GM12878 (cell line): ENCODE data around the gene MLIP. TPM values are rescaled to one million over a fixed set of nuclear protein-coding genes. Genes with fewer than 3 reads are reported as not detected.

Source experiments
- ATAC-seq: fragments of 200-7000 bp; cut with Tn5 transposase; 3 replicates; pipeline ENCODE4 v1.9.1; 2020; ENCODE audit warnings: mild to moderate bottlenecking, moderate library complexity
- BruUV-seq: library from RNA; stranded (reverse); fragments of 400-500 nt; replicated peaks from 2 replicates; lab custom pipeline; 2021; lab: Mats Ljungman, UMichigan
- CTCF ChIA-PET: fragments of 300-600 bp; sonication (Branson Sonifier 250); formaldehyde crosslinking; extraction: SDS; loops from one replicate; lab custom pipeline; 2021; ENCODE audit warnings: inconsistent platforms; lab: Yijun Ruan, JAX
- POLR2A ChIA-PET: fragments of 350-600 bp; formaldehyde crosslinking; extraction: SDS; loops from one replicate; lab custom pipeline; 2021; ENCODE audit warnings: inconsistent platforms; lab: Charles Lee
- RAD21 ChIA-PET: fragments of 300-600 bp; sonication (Branson Sonifier 250); formaldehyde crosslinking; loops from one replicate; lab custom pipeline; 2023; ENCODE audit warnings: antibody characterized with exemption; ENCODE audit not compliant: unreplicated experiment; lab: Charles Lee
- SMC1A ChIA-PET: fragments of 300-600 bp; sonication (Branson Sonifier 250); formaldehyde crosslinking; loops from one replicate; lab custom pipeline; 2023; ENCODE audit not compliant: unreplicated experiment, uncharacterized antibody; lab: Charles Lee
- DNase-seq: peaks from one replicate; pipeline ENCODE4 v3.0.0-alpha.2; 2011; ENCODE audit warnings: low read depth, low spot score
- FAIRE-seq: peaks from 3 replicates; lab custom pipeline; 2011; peaks lifted over from hg19 to GRCh38; lab: Jason Lieb, UNC
- H2AFZ ChIP-seq: 2 replicates; pipeline ENCODE4 v1.6.0; 2011; ENCODE audit warnings: low read depth, low read length, control low read depth; ENCODE audit not compliant: control insufficient read depth
- H3K27ac ChIP-seq: 2 replicates; pipeline ENCODE4 v1.5.1; 2011; ENCODE audit warnings: control low read depth; ENCODE audit not compliant: control insufficient read depth, insufficient read depth
- H3K27me3 ChIP-seq, 2 experiments: replicated peaks in 1 of 2; 2 replicates each; pipeline versions ENCODE4 v1.6.0 to v1.6.1; 2011; ENCODE audit warnings: low read length in 1 of 2; ENCODE audit not compliant: control insufficient read depth in 2 of 2, insufficient read depth in 2 of 2
- H3K36me3 ChIP-seq, 2 experiments: 2 replicates each; pipeline ENCODE4 v1.5.1; 2011; ENCODE audit warnings: low read length in 1 of 2; ENCODE audit not compliant: control insufficient read depth in 2 of 2, insufficient read depth in 2 of 2
- H3K4me1 ChIP-seq: 2 replicates; pipeline ENCODE4 v1.6.1; 2011; ENCODE audit warnings: mild to moderate bottlenecking, low read length, moderate library complexity, mixed read lengths; ENCODE audit not compliant: control insufficient read depth, insufficient read depth
- H3K4me2 ChIP-seq: 2 replicates; pipeline ENCODE4 v1.6.0; 2011; ENCODE audit warnings: control low read depth; ENCODE audit not compliant: control insufficient read depth, insufficient read depth
- H3K4me3 ChIP-seq: fragments of 200-600 bp; sonication (generic); 2 replicates; pipeline ENCODE4 v1.5.1; 2016
- H3K79me2 ChIP-seq: 2 replicates; pipeline ENCODE4 v1.6.0; 2011; ENCODE audit warnings: low read length; ENCODE audit not compliant: control insufficient read depth, insufficient read depth
- H3K9ac ChIP-seq: 2 replicates; pipeline ENCODE4 v1.8.0; 2011; ENCODE audit warnings: low read length, control low read depth, mixed read lengths; ENCODE audit not compliant: control insufficient read depth, insufficient read depth
- H3K9me3 ChIP-seq: replicated peaks from 3 replicates; pipeline ENCODE4 v1.5.1; 2011; ENCODE audit warnings: mild to moderate bottlenecking, low read length; ENCODE audit not compliant: control insufficient read depth, insufficient read depth
- H4K20me1 ChIP-seq: 2 replicates; pipeline ENCODE4 v1.6.0; 2011; ENCODE audit not compliant: control insufficient read depth, insufficient read depth
- BACH1 ChIP-seq: fragments of 450-650 bp; IDR thresholded peaks from 2 replicates; pipeline ENCODE4 v1.6.1; 2017; ENCODE audit warnings: mild to moderate bottlenecking, borderline replicate concordance
- BHLHE40 ChIP-seq, 2 experiments: fragments of 450-650 bp in 1 of 2; IDR thresholded peaks; 2 replicates each; pipeline ENCODE4 v1.6.1; 2011 to 2017; ENCODE audit warnings: low read depth in 2 of 2, borderline replicate concordance in 1 of 2, improper control_type of control experiment in 1 of 2, low read length in 1 of 2, mild to moderate bottlenecking in 1 of 2
- ETV6 ChIP-seq, 2 experiments: fragments of 450-650 bp in 1 of 2; IDR thresholded peaks in 1 of 2; conservative IDR thresholded peaks in 1 of 2; 2 replicates each; pipeline ENCODE4 v1.6.1; 2014; ENCODE audit warnings: antibody characterized with exemption in 1 of 2, borderline replicate concordance in 1 of 2, low read depth in 1 of 2, mild to moderate bottlenecking in 1 of 2, moderate library complexity in 1 of 2
- KLF5 ChIP-seq: fragments of 450-650 bp; IDR thresholded peaks from 2 replicates; pipeline ENCODE4 v1.6.1; 2014; ENCODE audit warnings: mild to moderate bottlenecking; ENCODE audit not compliant: partially characterized antibody
- MXI1 ChIP-seq: fragments of 150-350 bp; IDR thresholded peaks from 2 replicates; pipeline ENCODE4 v1.6.1; 2011; ENCODE audit warnings: low read depth, mild to moderate bottlenecking, inconsistent platforms, low read length, improper control_type of control experiment
- RAD21 ChIP-seq: IDR thresholded peaks from 2 replicates; pipeline ENCODE4 v1.6.1; 2011; ENCODE audit warnings: mild to moderate bottlenecking, low read depth, low read length, moderate library complexity; ENCODE audit not compliant: insufficient read depth
- TAF1 ChIP-seq: IDR thresholded peaks from 2 replicates; pipeline ENCODE4 v1.6.1; 2011; ENCODE audit warnings: mild to moderate bottlenecking, low read depth, low read length, borderline replicate concordance
- WGBS: methylation state at CpG from one replicate; pipeline ENCODE4 v1.1.6; 2016; ENCODE audit warnings: low lambda C conversion rate; ENCODE audit not compliant: insufficient replicate concordance, insufficient coverage; ENCODE audit errors: missing lambda C conversion rate; 5-methylcytosine and 5-hydroxymethylcytosine counted together
- in situ Hi-C: fragments of 300-500 bp; cut with MboI; formaldehyde crosslinking; loops from 9 replicates; pipeline ENCODE4 v1.14.3; 2018; ENCODE audit warnings: mixed read lengths
- intact Hi-C: fragments of 100-400 bp; cut with micrococcal nuclease; formaldehyde crosslinking; loops from one replicate; pipeline ENCODE4 v1.14.2; 2022; ENCODE audit not compliant: unreplicated experiment
- polyA plus RNA-seq, 11 experiments: library from polyadenylated mRNA; depleted of rRNA in 4 of 11; unstranded in 6 of 11; stranded (reverse) in 5 of 11; fragments of >200 nt; fragmentation: Nextera tagmentation in 4 of 11; fragmentation: Illumina TruSeq in 1 of 11; extraction: Ambion mirVana in 4 of 11; extraction: Trizol in 1 of 11; gene quantifications; 1 replicate in 1 of 11; 2 replicates in 10 of 11; pipeline versions ENCODE4 v1.2.1 to v1.2.3, GENCODE V29; 2011 to 2016; ENCODE audit warnings: inconsistent platforms in 2 of 11, missing spikeins in 2 of 11, low read depth in 1 of 11
- total RNA-seq, 4 experiments: library from RNA; depleted of rRNA in 3 of 4; stranded (reverse); fragments of >200 nt in 3 of 4; fragmentation: Illumina TruSeq in 1 of 4; extraction: Trizol in 1 of 4; gene quantifications; 2 replicates each; pipeline versions ENCODE4 v1.2.1 to v1.2.3, GENCODE V29; 2013 to 2021
- TF ChIP-seq, protein P1 (sequence below): IDR thresholded peaks from 2 replicates; pipeline ENCODE4 v1.6.1; 2012; ENCODE audit warnings: mild to moderate bottlenecking, low read depth, low read length
- TF ChIP-seq, protein P2 (sequence below): fragments of 450-650 bp; formaldehyde crosslinking; IDR thresholded peaks from 2 replicates; pipeline ENCODE4 v1.5.0; 2022; ENCODE audit warnings: mild to moderate bottlenecking, missing genetic modification characterization
- TF ChIP-seq, protein P3 (sequence below): fragments of 450-650 bp; IDR thresholded peaks from 2 replicates; pipeline ENCODE4 v1.6.1; 2017; ENCODE audit warnings: low read depth, mild to moderate bottlenecking, moderate library complexity
- TF ChIP-seq, protein P4 (sequence below): fragments of 150-350 bp; IDR thresholded peaks from 2 replicates; pipeline ENCODE4 v1.6.1; 2016; ENCODE audit warnings: low read depth, low read length

MLIP gene
- total and polyA plus RNA-seq, 10 of the 15 experiments (the other 5 are each of a cell fraction or from before 2014, with no cell fraction given), result not detected

DNA sequence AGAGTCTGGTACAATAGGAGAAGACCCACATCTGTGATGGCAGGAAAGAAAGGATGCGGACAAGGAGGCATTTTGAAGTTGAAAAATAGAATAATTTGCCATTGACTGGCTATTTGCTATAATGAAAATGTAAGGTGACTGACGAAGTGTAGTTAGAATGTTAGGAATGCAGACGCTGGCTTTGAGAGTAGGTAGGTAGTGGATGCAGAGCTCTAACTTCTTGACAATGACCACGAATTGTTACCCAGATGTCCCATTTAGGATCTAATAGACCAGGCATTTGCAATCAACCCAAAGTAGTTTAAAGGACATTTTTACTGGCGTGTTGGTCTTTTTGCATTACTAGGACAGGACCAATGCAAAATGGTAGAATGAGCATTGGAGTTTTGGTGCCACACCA lies 14.2 kb downstream of the MLIP start:
- Histone ChIP-seq H4K20me1 (no peaks in the 10 kb centered on the region), H3K4me1 (no peaks in the 10 kb centered on the region), H3K27ac (no peak overlapping the region), H2AFZ (no peak overlapping the region), H3K27me3 (no peaks in the 10 kb centered on the region), H3K9ac (no peak overlapping the region), H3K36me3 (no peaks in the 10 kb centered on the region), H3K4me3 (no peak overlapping the region), H3K4me2 (no peak overlapping the region), H3K79me2 (no peaks in the 10 kb centered on the region), H3K9me3 (no peaks in the 10 kb centered on the region)
- DNase-seq (no peak), FAIRE-seq (no peak), ATAC-seq (no peak)
- intact Hi-C loops, result no loop called here
- CTCF ChIA-PET, result no interaction called here
- in situ Hi-C loops, result no loop called here
- RAD21 ChIA-PET, result no interaction called here
- WGBS, result 8% methylated on average over 5 of the region's 5 CpGs
- POLR2A ChIA-PET, result no interaction called here
- no TSS peak for BruUV-seq
- SMC1A ChIA-PET, result no interaction called here
- TF ChIP-seq, protein P1, sequence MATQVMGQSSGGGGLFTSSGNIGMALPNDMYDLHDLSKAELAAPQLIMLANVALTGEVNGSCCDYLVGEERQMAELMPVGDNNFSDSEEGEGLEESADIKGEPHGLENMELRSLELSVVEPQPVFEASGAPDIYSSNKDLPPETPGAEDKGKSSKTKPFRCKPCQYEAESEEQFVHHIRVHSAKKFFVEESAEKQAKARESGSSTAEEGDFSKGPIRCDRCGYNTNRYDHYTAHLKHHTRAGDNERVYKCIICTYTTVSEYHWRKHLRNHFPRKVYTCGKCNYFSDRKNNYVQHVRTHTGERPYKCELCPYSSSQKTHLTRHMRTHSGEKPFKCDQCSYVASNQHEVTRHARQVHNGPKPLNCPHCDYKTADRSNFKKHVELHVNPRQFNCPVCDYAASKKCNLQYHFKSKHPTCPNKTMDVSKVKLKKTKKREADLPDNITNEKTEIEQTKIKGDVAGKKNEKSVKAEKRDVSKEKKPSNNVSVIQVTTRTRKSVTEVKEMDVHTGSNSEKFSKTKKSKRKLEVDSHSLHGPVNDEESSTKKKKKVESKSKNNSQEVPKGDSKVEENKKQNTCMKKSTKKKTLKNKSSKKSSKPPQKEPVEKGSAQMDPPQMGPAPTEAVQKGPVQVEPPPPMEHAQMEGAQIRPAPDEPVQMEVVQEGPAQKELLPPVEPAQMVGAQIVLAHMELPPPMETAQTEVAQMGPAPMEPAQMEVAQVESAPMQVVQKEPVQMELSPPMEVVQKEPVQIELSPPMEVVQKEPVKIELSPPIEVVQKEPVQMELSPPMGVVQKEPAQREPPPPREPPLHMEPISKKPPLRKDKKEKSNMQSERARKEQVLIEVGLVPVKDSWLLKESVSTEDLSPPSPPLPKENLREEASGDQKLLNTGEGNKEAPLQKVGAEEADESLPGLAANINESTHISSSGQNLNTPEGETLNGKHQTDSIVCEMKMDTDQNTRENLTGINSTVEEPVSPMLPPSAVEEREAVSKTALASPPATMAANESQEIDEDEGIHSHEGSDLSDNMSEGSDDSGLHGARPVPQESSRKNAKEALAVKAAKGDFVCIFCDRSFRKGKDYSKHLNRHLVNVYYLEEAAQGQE, result no peak
- TF ChIP-seq MXI1 (no peak), TAF1 (no peak), RAD21 (no peak), ETV6 (conservative IDR thresholded peaks at IDR 0.05 in 1 of 2, IDR thresholded peaks at IDR 0.05 in 1 of 2; ENCODE audit: borderline replicate concordance in 1 of 2, low read depth in 1 of 2) (no peak), KLF5 (no peak), BHLHE40 (IDR thresholded peaks at IDR 0.05; ENCODE audit: borderline replicate concordance in 1 of 2, low read depth in 2 of 2, low read length in 1 of 2) (no peak), BACH1 (no peak)
- TF ChIP-seq, protein P2, sequence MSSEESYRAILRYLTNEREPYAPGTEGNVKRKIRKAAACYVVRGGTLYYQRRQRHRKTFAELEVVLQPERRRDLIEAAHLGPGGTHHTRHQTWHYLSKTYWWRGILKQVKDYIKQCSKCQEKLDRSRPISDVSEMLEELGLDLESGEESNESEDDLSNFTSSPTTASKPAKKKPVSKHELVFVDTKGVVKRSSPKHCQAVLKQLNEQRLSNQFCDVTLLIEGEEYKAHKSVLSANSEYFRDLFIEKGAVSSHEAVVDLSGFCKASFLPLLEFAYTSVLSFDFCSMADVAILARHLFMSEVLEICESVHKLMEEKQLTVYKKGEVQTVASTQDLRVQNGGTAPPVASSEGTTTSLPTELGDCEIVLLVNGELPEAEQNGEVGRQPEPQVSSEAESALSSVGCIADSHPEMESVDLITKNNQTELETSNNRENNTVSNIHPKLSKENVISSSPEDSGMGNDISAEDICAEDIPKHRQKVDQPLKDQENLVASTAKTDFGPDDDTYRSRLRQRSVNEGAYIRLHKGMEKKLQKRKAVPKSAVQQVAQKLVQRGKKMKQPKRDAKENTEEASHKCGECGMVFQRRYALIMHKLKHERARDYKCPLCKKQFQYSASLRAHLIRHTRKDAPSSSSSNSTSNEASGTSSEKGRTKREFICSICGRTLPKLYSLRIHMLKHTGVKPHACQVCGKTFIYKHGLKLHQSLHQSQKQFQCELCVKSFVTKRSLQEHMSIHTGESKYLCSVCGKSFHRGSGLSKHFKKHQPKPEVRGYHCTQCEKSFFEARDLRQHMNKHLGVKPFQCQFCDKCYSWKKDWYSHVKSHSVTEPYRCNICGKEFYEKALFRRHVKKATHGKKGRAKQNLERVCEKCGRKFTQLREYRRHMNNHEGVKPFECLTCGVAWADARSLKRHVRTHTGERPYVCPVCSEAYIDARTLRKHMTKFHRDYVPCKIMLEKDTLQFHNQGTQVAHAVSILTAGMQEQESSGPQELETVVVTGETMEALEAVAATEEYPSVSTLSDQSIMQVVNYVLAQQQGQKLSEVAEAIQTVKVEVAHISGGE (CRISPR knock-in tag), result no peak
- TF ChIP-seq, protein P3, sequence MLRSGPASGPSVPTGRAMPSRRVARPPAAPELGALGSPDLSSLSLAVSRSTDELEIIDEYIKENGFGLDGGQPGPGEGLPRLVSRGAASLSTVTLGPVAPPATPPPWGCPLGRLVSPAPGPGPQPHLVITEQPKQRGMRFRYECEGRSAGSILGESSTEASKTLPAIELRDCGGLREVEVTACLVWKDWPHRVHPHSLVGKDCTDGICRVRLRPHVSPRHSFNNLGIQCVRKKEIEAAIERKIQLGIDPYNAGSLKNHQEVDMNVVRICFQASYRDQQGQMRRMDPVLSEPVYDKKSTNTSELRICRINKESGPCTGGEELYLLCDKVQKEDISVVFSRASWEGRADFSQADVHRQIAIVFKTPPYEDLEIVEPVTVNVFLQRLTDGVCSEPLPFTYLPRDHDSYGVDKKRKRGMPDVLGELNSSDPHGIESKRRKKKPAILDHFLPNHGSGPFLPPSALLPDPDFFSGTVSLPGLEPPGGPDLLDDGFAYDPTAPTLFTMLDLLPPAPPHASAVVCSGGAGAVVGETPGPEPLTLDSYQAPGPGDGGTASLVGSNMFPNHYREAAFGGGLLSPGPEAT, result no peak
- TF ChIP-seq, protein P4, sequence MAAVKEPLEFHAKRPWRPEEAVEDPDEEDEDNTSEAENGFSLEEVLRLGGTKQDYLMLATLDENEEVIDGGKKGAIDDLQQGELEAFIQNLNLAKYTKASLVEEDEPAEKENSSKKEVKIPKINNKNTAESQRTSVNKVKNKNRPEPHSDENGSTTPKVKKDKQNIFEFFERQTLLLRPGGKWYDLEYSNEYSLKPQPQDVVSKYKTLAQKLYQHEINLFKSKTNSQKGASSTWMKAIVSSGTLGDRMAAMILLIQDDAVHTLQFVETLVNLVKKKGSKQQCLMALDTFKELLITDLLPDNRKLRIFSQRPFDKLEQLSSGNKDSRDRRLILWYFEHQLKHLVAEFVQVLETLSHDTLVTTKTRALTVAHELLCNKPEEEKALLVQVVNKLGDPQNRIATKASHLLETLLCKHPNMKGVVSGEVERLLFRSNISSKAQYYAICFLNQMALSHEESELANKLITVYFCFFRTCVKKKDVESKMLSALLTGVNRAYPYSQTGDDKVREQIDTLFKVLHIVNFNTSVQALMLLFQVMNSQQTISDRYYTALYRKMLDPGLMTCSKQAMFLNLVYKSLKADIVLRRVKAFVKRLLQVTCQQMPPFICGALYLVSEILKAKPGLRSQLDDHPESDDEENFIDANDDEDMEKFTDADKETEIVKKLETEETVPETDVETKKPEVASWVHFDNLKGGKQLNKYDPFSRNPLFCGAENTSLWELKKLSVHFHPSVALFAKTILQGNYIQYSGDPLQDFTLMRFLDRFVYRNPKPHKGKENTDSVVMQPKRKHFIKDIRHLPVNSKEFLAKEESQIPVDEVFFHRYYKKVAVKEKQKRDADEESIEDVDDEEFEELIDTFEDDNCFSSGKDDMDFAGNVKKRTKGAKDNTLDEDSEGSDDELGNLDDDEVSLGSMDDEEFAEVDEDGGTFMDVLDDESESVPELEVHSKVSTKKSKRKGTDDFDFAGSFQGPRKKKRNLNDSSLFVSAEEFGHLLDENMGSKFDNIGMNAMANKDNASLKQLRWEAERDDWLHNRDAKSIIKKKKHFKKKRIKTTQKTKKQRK, result no peak
